PC-3 (cell line): Measurements from ENCODE around the gene STK4. TPM values are rescaled to one million over a fixed set of nuclear protein-coding genes. Genes with fewer than 3 reads are reported as not detected.

Source experiments
- ATAC-seq: fragments of 200-7000 bp; cut with Tn5 transposase; 2 replicates; pipeline ENCODE4 v1.9.1; 2020; ENCODE audit warnings: mild to moderate bottlenecking, moderate library complexity
- BruUV-seq: library from RNA; stranded (reverse); fragments of 400-500 nt; replicated peaks from 2 replicates; lab custom pipeline; 2021; lab: Mats Ljungman, UMichigan
- CTCF ChIA-PET: fragments of 300-600 bp; sonication (Branson Sonifier 250); formaldehyde crosslinking; loops from one replicate; lab custom pipeline; 2022; ENCODE audit warnings: antibody characterized with exemption; lab: Charles Lee
- POLR2A ChIA-PET: fragments of 300-600 bp; sonication (Branson Sonifier 250); formaldehyde crosslinking; loops from one replicate; lab custom pipeline; 2022; ENCODE audit warnings: antibody characterized with exemption; ENCODE audit not compliant: unreplicated experiment; lab: Charles Lee
- DNase-seq: peaks from one replicate; pipeline ENCODE4 v3.0.0-alpha.2; 2015
- H2AFZ ChIP-seq: fragments of 300-600 bp; sonication (generic); 2 replicates; pipeline ENCODE4 v1.6.0; 2016; ENCODE audit warnings: antibody characterized with exemption, low read length
- H3F3A ChIP-seq: fragments of 300-600 bp; sonication (generic); one replicate; pipeline ENCODE4 v1.6.0; 2017; ENCODE audit warnings: antibody characterized with exemption, low read length, control low read depth, mild to moderate bottlenecking; ENCODE audit not compliant: unreplicated experiment
- H3K27ac ChIP-seq: fragments of 300-600 bp; sonication (generic); 2 replicates; pipeline ENCODE4 v1.5.1; 2016; ENCODE audit warnings: mild to moderate bottlenecking, low read length
- H3K27me3 ChIP-seq: fragments of 300-600 bp; sonication (generic); 2 replicates; pipeline ENCODE4 v1.6.1; 2016; ENCODE audit warnings: low read length, mixed read lengths
- H3K36me3 ChIP-seq: fragments of 300-600 bp; sonication (generic); 2 replicates; pipeline ENCODE4 v1.6.1; 2016; ENCODE audit warnings: low read depth, mixed run types, low read length, mixed read lengths
- H3K4me1 ChIP-seq: fragments of 300-600 bp; sonication (generic); 2 replicates; pipeline ENCODE4 v1.5.1; 2016; ENCODE audit warnings: low read length; ENCODE audit not compliant: insufficient read depth
- H3K4me2 ChIP-seq: fragments of 300-600 bp; sonication (generic); 2 replicates; pipeline ENCODE4 v1.6.0; 2016; ENCODE audit warnings: low read length
- H3K4me3 ChIP-seq: fragments of 300-600 bp; sonication (generic); 2 replicates; pipeline ENCODE4 v1.5.1; 2016; ENCODE audit warnings: mild to moderate bottlenecking, low read length, mixed read lengths
- H3K79me2 ChIP-seq: fragments of 300-600 bp; sonication (generic); 2 replicates; pipeline ENCODE4 v1.6.1; 2017; ENCODE audit warnings: low read length, mixed read lengths
- H3K9ac ChIP-seq: fragments of 300-600 bp; sonication (generic); 2 replicates; pipeline ENCODE4 v1.6.0; 2016; ENCODE audit warnings: mild to moderate bottlenecking, low read length
- H3K9me2 ChIP-seq: fragments of 300-600 bp; sonication (generic); replicated peaks from 2 replicates; pipeline ENCODE4 v1.6.1; 2016; ENCODE audit warnings: mixed run types, low read length, mixed read lengths
- H3K9me3 ChIP-seq: fragments of 300-600 bp; sonication (generic); 2 replicates; pipeline ENCODE4 v1.6.1; 2016; ENCODE audit warnings: low read length, mixed read lengths
- H4K20me1 ChIP-seq: fragments of 300-600 bp; sonication (generic); 2 replicates; pipeline ENCODE4 v1.6.1; 2016; ENCODE audit warnings: low read length, mixed read lengths
- CTCF ChIP-seq: fragments of 300-600 bp; sonication (generic); conservative IDR thresholded peaks from 2 replicates; pipeline ENCODE4 v1.5.1; 2017; ENCODE audit warnings: antibody characterized with exemption, low read depth, mild to moderate bottlenecking, low read length
- EZH2 ChIP-seq: fragments of 300-600 bp; sonication (generic); IDR thresholded peaks from one replicate; pipeline ENCODE4 v1.6.1; 2017; ENCODE audit warnings: antibody characterized with exemption, mild to moderate bottlenecking, low read length; ENCODE audit not compliant: unreplicated experiment
- EZH2phosphoT487 ChIP-seq: fragments of 300-600 bp; sonication (generic); IDR thresholded peaks from 2 replicates; pipeline ENCODE4 v1.6.1; 2018; ENCODE audit warnings: mild to moderate bottlenecking, antibody characterized with exemption, low read length, borderline replicate concordance
- intact Hi-C: fragments of 100-400 bp; cut with micrococcal nuclease; formaldehyde crosslinking; loops from 2 replicates; pipeline ENCODE4 v1.9.0; 2023
- total RNA-seq: library from RNA; depleted of rRNA; stranded (reverse); fragments of >200 nt; gene quantifications from 2 replicates; pipeline ENCODE4 v1.2.3, GENCODE V29; 2014

The STK4 gene
- total RNA-seq, 1 experiment from 2014 or later: 18.6 TPM

DNA sequence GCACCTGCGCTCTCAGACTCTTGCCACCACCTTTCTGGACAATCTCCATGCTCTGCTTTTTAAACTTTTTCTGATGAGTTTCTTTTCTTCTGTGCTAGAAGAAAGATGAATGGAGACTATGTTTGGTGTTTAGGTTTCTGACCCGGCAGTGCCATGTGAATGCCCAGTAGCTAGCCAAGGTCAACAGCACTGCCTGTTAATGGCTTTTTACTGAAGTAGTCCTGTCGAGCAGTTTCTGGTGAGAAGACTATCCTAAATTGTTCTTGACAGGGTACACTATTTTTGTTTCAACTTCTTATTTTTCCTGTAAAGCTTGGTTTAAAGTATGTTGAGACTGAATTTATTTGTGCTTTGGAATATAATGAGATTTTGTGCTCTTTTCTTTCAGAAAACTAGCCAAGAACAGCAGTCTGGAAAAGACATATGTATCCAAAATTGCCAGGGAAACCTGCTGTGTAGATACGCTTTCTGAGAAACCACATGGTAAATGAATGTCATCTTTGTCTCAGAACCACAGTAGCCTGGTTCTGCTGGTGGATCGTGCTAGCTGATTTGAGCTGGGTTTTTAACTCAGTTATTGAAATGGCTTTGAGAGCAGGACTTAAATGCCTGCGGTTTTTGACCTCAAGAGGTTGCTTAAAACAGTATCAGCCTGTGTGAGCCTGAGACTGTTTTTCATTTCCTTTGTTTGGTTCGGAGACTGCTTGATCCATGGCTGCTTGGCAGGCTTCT is 86.6 kb downstream of the STK4 start:
- no peaks in the 10 kb centered on the region for H3K36me3 ChIP-seq
- ChIA-PET POLR2A (interaction anchor here (0.6 kb wide), 1 partner anchor 57 kb away, joined by 4 read pairs; no protein-coding TSS in a partner anchor), CTCF (interaction anchor here (0.7 kb wide), 1 partner anchor 486 kb away, joined by 13 read pairs; no protein-coding TSS in a partner anchor)
- intact Hi-C loops: no loop called here
- no peaks in the 10 kb centered on the region for H4K20me1 ChIP-seq
- TF ChIP-seq CTCF (no peak), EZH2phosphoT487 (no peak), EZH2 (no peak)
- H3K4me1 ChIP-seq: peaks cover 12% of the 10 kb centered on the region
- H3K4me3 ChIP-seq: no peak overlapping the region
- H3K9me3 ChIP-seq: no peaks in the 10 kb centered on the region
- no peaks in the 10 kb centered on the region for H3K9me2 ChIP-seq
- H3K4me2 ChIP-seq: no peak overlapping the region
- H3K27me3 ChIP-seq: no peaks in the 10 kb centered on the region
- H2AFZ ChIP-seq: no peak overlapping the region
- no peak overlapping the region for H3K27ac ChIP-seq
- no peak for ATAC-seq
- DNase-seq: no peak
- no peak overlapping the region for H3K9ac ChIP-seq
- BruUV-seq: no TSS peak
- no peaks in the 10 kb centered on the region for H3F3A ChIP-seq
- H3K79me2 ChIP-seq: no peaks in the 10 kb centered on the region

- H2AFZ ChIP-seq: no peak overlapping the region
- no TSS peak for BruUV-seq
- no peaks in the 10 kb centered on the region for H3K79me2 ChIP-seq
- intact Hi-C loops: no loop called here
- no peak overlapping the region for H3K4me2 ChIP-seq
- H3K9ac ChIP-seq: no peak overlapping the region
- DNase-seq (no peak), ATAC-seq (no peak)
- H3K4me3 ChIP-seq: no peak overlapping the region
- no peaks in the 10 kb centered on the region for H4K20me1 ChIP-seq
- H3K4me1 ChIP-seq: peaks cover 12% of the 10 kb centered on the region
- ChIA-PET POLR2A (interaction anchor here (0.6 kb wide), 1 partner anchor 176 kb away, joined by 53 read pairs; no protein-coding TSS in a partner anchor), CTCF (no interaction called here)
- H3K9me2 ChIP-seq: no peaks in the 10 kb centered on the region
- H3K9me3 ChIP-seq: no peaks in the 10 kb centered on the region
- H3K27ac ChIP-seq: no peak overlapping the region
- no peaks in the 10 kb centered on the region for H3K36me3 ChIP-seq
- no peaks in the 10 kb centered on the region for H3K27me3 ChIP-seq
- no peaks in the 10 kb centered on the region for H3F3A ChIP-seq
- TF ChIP-seq EZH2: no peak
- TF ChIP-seq EZH2phosphoT487: no peak
- TF ChIP-seq CTCF: no peak
These were observed 87.4 kb downstream of the STK4 start for GRCh38 chr20:45053430-45054351.
